ENCODE results near the gene CCSER1. TPM values are rescaled to one million over a fixed set of nuclear protein-coding genes. Genes with fewer than 3 reads are reported as not detected.

Gene CCSER1
- total and polyA plus RNA-seq, 2 of the 8 experiments (the other 6 are each of a cell fraction or from before 2014, with no cell fraction given) = 0.26 to 0.84 TPM

DNA sequence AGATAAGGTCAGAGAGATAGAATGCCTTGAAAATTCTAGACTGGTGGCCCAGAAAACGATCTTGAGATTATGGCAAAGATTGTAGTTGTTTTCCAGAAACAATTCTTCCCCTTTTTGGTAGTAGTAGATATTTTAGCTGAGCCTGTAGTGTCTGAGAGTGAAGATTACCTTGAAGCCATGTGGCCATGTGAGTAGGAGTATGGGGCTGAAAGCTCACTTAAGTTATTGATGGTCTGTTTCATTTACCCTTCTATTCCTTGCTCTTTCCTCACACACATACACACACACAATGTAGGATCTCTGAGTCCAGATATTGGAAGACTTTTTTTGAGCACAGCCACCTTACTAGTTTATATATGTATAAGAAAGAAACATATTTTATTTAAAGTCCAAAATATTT, 1234.9 kb downstream of the CCSER1 start:
- Histone ChIP-seq H3K23ac (ENCODE audit: insufficient read length) (no peak overlapping the region), H4K8ac (ENCODE audit: extremely low read depth, insufficient read depth, low read length) (no peak overlapping the region), H3K4me3 (ENCODE audit: extremely low read depth in 1 of 4, insufficient read depth in 2 of 4, low read depth in 3 of 4, low read length in 4 of 4) (no peak overlapping the region), H2BK120ac (replicated peaks; ENCODE audit: low read depth, low read length) (no peak overlapping the region), H3K18ac (ENCODE audit: extremely low read depth, low read length) (no peak overlapping the region), H3K14ac (ENCODE audit: insufficient read length) (no peak overlapping the region), H3K9me3 (ENCODE audit: insufficient read depth in 2 of 2, low read depth in 1 of 2, low read length in 1 of 2) (peaks cover 0 to 3% of the 10 kb centered on the region in 2 experiments; a peak in 1 of 4 replicates), H3K27me3 (replicated peaks in 1 of 4; ENCODE audit: control insufficient read depth in 3 of 4, extremely low read depth in 1 of 4, insufficient read depth in 3 of 4, low read length in 3 of 4) (no peaks in the 10 kb centered on the region), H4K20me1 (replicated peaks in 1 of 2; ENCODE audit: control insufficient read depth in 1 of 2, insufficient read depth in 2 of 2, low read length in 2 of 2) (no peaks in the 10 kb centered on the region), H3K4ac (replicated peaks; ENCODE audit: insufficient read length, low read depth, low read length) (no peak overlapping the region), H2BK5ac (ENCODE audit: low read depth, low read length) (no peak overlapping the region), H2AK5ac (ENCODE audit: low read depth, low read length) (no peak overlapping the region), H3K9ac (replicated peaks in 1 of 4; ENCODE audit: extremely low read depth in 1 of 4, low read depth in 3 of 4, low read length in 3 of 4) (no peak overlapping the region), H3K56ac (replicated peaks; ENCODE audit: insufficient read length, low read depth, low read length) (no peak overlapping the region), H4K91ac (replicated peaks; ENCODE audit: insufficient read length, low read length) (no peak overlapping the region), H3K79me2 (ENCODE audit: control insufficient read depth in 1 of 2, insufficient read depth in 2 of 2, low read length in 2 of 2) (no peaks in the 10 kb centered on the region), H3K36me3 (ENCODE audit: control insufficient read depth in 2 of 4, insufficient read depth in 4 of 4, low read length in 3 of 4) (no peaks in the 10 kb centered on the region), H3K4me2 (ENCODE audit: insufficient read depth in 1 of 2, low read depth in 2 of 2, low read length in 2 of 2) (no peak overlapping the region), H2BK15ac (ENCODE audit: low read length) (no peak overlapping the region), H2AFZ (ENCODE audit: low read length) (0 out of 2 replicates have a peak overlapping the region, but pooled peaks have one; percentile 20), H3K23me2 (ENCODE audit: low read depth, low read length) (no peaks in the 10 kb centered on the region), H3K79me1 (ENCODE audit: low read depth, low read length) (no peaks in the 10 kb centered on the region), H3K4me1 (replicated peaks in 1 of 4; ENCODE audit: control insufficient read depth in 3 of 4, insufficient read depth in 4 of 4, low read length in 3 of 4) (no peaks in the 10 kb centered on the region), H4K5ac (ENCODE audit: insufficient read length, low read depth, low read length) (no peak overlapping the region), H2BK20ac (ENCODE audit: low read length) (no peak overlapping the region), H2BK12ac (ENCODE audit: low read depth, low read length) (no peak overlapping the region), H3K27ac (ENCODE audit: low read depth, low read length) (no peak overlapping the region)
- CTCF ChIA-PET (ENCODE audit: partially characterized antibody) = interaction anchor here (1.4 kb wide), 1 partner anchor 10 kb away, joined by 3 read pairs; no protein-coding TSS in a partner anchor
- WGBS, 2 experiments (ENCODE audit: extremely low coverage in 1 of 2, insufficient coverage in 1 of 2, insufficient read length in 1 of 2, insufficient replicate concordance in 2 of 2, low coverage in 1 of 2, low lambda C conversion rate in 2 of 2, missing lambda C conversion rate in 1 of 2) = 95% methylated on average over 1 of the region's 1 CpG; no CpG with 5 or more reads in 1 of the 2 experiments
- FAIRE-seq (no peak), DNase-seq (ENCODE audit: low read depth in 1 of 2, low spot score in 2 of 2) (no peak)
- POLR2A ChIA-PET (ENCODE audit: partially characterized antibody) = no interaction called here
- no peak for TF ChIP-seq CHD2 (IDR thresholded peaks at IDR 0.05; ENCODE audit: low read length)
- no peak for TF ChIP-seq HDAC2 (IDR thresholded peaks at IDR 0.05; ENCODE audit: borderline replicate concordance in 1 of 2, low read depth in 2 of 2, low read length in 2 of 2)
- no peak for TF ChIP-seq FOSL1 (IDR thresholded peaks at IDR 0.05; ENCODE audit: insufficient read depth, low read depth, low read length)
- no peak for TF ChIP-seq RNF2 (IDR thresholded peaks at IDR 0.05; ENCODE audit: borderline replicate concordance, low read depth, low read length, missing control alignments, poor library complexity, severe bottlenecking)
- no peak for TF ChIP-seq RFX5 (IDR thresholded peaks at IDR 0.05; ENCODE audit: borderline replicate concordance, low read depth, low read length)
- no peak for TF ChIP-seq CBX8 (IDR thresholded peaks at IDR 0.05; ENCODE audit: borderline replicate concordance, low read depth, low read length)
- TF ChIP-seq SAP30 (IDR thresholded peaks at IDR 0.05; ENCODE audit: insufficient read depth, insufficient replicate concordance, low read length) = no peak
- no peak for TF ChIP-seq CTBP2 (IDR thresholded peaks at IDR 0.05; ENCODE audit: borderline replicate concordance, insufficient read depth, insufficient read length, low read length)
- TF ChIP-seq ZNF274 (IDR thresholded peaks at IDR 0.05; ENCODE audit: borderline replicate concordance, extremely low read depth, low read length) = no peak
- no peak for TF ChIP-seq KDM4A (IDR thresholded peaks at IDR 0.05; ENCODE audit: low read depth, low read length, severe bottlenecking)
- TF ChIP-seq SP2 (IDR thresholded peaks at IDR 0.05; ENCODE audit: low read length) = no peak
- no peak for TF ChIP-seq EGR1 (IDR thresholded peaks at IDR 0.05; ENCODE audit: borderline replicate concordance, low read depth, low read length)
- TF ChIP-seq KDM5A (IDR thresholded peaks at IDR 0.05; ENCODE audit: low read length) = no peak
- no peak for TF ChIP-seq JUND (IDR thresholded peaks at IDR 0.05; ENCODE audit: low read length)
